Muscle layer of duodenum (tissue), 2 donors: ENCODE data around the gene GSAP.

Experiments used
- H3K27ac ChIP-seq: one replicate; pipeline ENCODE4 v1.7.0; 2013; ENCODE audit warnings: mild to moderate bottlenecking, low read length
- H3K27me3 ChIP-seq: one replicate; pipeline ENCODE4 v1.7.0; 2013; ENCODE audit warnings: low read depth, mild to moderate bottlenecking, control low read depth, low read length
- H3K36me3 ChIP-seq, 2 donors: one replicate each; pipeline ENCODE4 v1.7.0; 2013; ENCODE audit warnings: low read length in 2 of 2, control low read depth in 1 of 2, mild to moderate bottlenecking in 1 of 2; ENCODE audit not compliant: insufficient read depth in 2 of 2, control insufficient read depth in 1 of 2
- H3K4me1 ChIP-seq, 2 donors: one replicate each; pipeline ENCODE4 v1.7.0; 2013; ENCODE audit warnings: low read length in 2 of 2, mild to moderate bottlenecking in 2 of 2, control low read depth in 1 of 2, moderate library complexity in 1 of 2; ENCODE audit not compliant: insufficient read depth in 2 of 2, control insufficient read depth in 1 of 2
- H3K4me3 ChIP-seq, 2 donors: one replicate each; pipeline ENCODE4 v1.7.0; 2013; ENCODE audit warnings: low read length in 2 of 2, low read depth in 1 of 2, mild to moderate bottlenecking in 1 of 2
- H3K9me3 ChIP-seq, 2 donors: one replicate each; pipeline ENCODE4 v1.7.0; 2013; ENCODE audit warnings: low read length in 2 of 2, control low read depth in 1 of 2, mild to moderate bottlenecking in 1 of 2; ENCODE audit not compliant: control insufficient read depth in 1 of 2
- donor health status: healthy.

The GSAP gene

DNA sequence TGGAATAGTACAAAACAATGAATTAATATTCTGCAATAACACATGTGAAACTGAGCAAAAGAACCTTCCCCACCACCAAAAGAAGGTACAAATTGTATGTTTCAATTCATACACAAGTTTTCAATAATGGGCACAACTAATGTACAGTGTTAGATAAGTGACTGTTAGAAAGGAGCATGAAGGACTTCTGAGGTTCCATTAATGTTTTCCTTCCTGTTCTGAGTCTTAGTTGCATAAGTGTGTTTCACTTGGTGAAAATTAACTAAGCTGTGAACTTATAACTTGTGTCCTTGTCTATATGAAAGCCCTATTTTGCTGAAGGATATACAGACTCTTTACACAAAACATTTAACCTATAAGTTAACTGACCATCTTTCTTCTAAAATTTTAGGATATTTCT, 8.2 kb downstream of the GSAP start:
- no peaks in the 10 kb centered on the region for H3K4me1 ChIP-seq
- H3K36me3 ChIP-seq, result peaks cover 0 to 8% of the 10 kb centered on the region in 2 donors
- H3K4me3 ChIP-seq, result no peak overlapping the region
- no peak overlapping the region for H3K27ac ChIP-seq
- H3K9me3 ChIP-seq, result no peaks in the 10 kb centered on the region
- no peaks in the 10 kb centered on the region for H3K27me3 ChIP-seq

DNA sequence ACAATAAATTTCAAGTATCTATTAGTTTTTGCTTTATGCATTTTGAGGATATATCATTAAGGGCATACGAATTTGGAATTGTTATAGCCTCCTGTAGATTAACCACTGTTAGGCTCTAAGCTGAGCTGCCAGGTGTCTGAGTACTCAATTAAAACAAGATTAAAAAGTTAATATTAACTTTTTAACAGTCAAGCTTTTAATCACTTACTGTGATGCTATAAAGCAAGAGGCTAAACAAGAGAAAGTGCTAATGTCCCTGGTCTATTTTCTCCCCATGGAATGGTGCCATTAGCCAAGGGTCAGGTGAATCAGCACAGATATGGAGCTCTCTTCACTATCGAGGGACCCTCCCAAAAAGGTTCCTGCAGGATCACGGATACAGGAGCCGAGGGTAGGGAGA, 9.7 kb downstream of the GSAP start:
- Histone ChIP-seq H3K4me3 (no peak overlapping the region), H3K36me3 (peaks cover 0 to 8% of the 10 kb centered on the region in 2 donors), H3K9me3 (no peaks in the 10 kb centered on the region), H3K27ac (no peak overlapping the region), H3K4me1 (no peaks in the 10 kb centered on the region), H3K27me3 (no peaks in the 10 kb centered on the region)

DNA sequence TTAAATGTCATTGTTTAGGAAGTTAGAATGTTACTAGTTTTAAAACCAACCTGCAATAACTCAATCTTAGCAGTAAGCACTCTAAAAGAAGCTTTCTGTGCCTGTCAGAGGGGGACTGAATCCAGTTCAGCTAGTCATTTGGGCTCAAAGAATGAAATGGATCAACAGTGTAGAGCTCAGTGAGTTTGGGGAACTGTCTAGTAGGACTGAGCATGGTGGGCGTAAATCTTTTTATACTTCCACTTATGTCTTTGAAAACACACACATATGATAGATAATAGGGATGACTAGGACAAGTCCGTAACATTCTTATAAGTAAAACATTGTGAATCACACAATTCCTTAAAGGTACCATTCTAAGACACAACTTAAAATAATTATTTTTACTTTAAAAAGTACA, 11.5 kb downstream of the GSAP start:
- no peaks in the 10 kb centered on the region for H3K27me3 ChIP-seq
- no peaks in the 10 kb centered on the region for H3K9me3 ChIP-seq
- H3K36me3 ChIP-seq, result peaks cover 0 to 1% of the 10 kb centered on the region in 2 donors
- H3K27ac ChIP-seq, result no peak overlapping the region
- H3K4me3 ChIP-seq, result no peak overlapping the region
- H3K4me1 ChIP-seq, result no peaks in the 10 kb centered on the region

DNA sequence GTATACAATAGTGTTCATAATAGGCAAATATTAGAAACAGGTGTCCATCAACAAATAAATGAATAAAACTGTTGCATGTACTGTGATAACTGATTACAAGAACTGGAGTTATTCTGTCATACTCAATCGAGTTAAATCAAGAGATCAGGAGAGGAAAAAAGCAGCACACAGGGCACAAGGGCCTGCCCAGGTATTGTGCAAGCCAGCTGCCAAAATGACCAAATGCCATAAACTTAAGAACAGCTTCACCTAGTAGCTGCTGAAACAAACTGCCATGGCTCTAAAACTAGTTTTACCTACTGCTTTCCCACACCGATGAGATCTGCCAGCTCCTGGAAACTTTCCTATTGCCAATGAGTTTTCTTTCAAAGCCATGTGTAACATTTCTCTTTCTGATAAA, 12.2 kb downstream of the GSAP start:
- no peaks in the 10 kb centered on the region for H3K27me3 ChIP-seq
- H3K4me3 ChIP-seq, result no peak overlapping the region
- no peak overlapping the region for H3K27ac ChIP-seq
- no peaks in the 10 kb centered on the region for H3K4me1 ChIP-seq
- no peaks in the 10 kb centered on the region for H3K9me3 ChIP-seq
- no peaks in the 10 kb centered on the region for H3K36me3 ChIP-seq

DNA sequence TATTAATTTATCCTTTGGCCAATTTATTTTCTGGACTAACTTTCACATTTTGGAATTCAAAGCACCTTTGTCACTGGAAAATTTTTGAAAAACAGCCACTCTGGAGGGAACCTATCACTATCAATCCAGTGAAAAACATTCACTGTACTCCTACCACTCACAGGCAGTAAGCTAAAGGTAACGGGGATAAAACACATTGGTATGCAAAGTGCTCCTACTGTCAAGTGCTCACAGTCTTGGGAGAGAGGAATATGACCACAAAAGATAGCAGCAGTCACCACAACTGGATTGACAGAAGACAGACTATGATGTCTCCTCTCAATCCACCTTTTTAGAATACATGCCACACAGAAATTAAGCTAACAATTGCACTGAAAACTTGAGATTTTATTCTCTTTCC, 13.3 kb downstream of the GSAP start:
- H3K9me3 ChIP-seq, result no peaks in the 10 kb centered on the region
- H3K27me3 ChIP-seq, result no peaks in the 10 kb centered on the region
- H3K4me3 ChIP-seq, result no peak overlapping the region
- H3K27ac ChIP-seq, result no peak overlapping the region
- H3K4me1 ChIP-seq, result no peaks in the 10 kb centered on the region
- no peaks in the 10 kb centered on the region for H3K36me3 ChIP-seq

DNA sequence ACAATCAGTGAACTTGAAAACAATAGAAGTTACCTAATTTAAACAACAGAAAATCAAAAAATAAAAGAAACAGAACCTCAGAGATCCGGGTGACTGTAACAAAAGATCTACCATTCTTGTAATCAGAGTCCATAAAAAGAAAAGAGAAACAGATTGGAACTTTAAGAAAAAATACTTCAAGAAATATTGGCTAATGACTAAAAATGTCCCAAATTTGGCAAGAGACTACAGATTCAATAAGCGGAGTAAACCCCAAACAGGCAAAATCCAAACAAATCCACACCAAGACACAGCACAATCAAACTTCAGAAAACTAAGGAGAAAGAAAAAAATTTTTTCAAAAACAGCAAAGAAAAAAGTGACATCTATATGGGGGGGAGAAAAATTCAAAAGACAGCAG, 15.1 kb downstream of the GSAP start:
- Histone ChIP-seq H3K9me3 (no peaks in the 10 kb centered on the region), H3K27ac (no peak overlapping the region), H3K4me1 (no peaks in the 10 kb centered on the region), H3K27me3 (no peaks in the 10 kb centered on the region), H3K36me3 (peaks cover 0 to 4% of the 10 kb centered on the region in 2 donors), H3K4me3 (no peak overlapping the region)

- Histone ChIP-seq H3K4me1 (no peaks in the 10 kb centered on the region), H3K27me3 (no peaks in the 10 kb centered on the region), H3K9me3 (no peaks in the 10 kb centered on the region), H3K27ac (no peak overlapping the region), H3K4me3 (no peak overlapping the region), H3K36me3 (peaks cover 0 to 12% of the 10 kb centered on the region in 2 donors)
These were observed 16.3 kb downstream of the GSAP start for GRCh38 chr7:77399816-77400215.

DNA sequence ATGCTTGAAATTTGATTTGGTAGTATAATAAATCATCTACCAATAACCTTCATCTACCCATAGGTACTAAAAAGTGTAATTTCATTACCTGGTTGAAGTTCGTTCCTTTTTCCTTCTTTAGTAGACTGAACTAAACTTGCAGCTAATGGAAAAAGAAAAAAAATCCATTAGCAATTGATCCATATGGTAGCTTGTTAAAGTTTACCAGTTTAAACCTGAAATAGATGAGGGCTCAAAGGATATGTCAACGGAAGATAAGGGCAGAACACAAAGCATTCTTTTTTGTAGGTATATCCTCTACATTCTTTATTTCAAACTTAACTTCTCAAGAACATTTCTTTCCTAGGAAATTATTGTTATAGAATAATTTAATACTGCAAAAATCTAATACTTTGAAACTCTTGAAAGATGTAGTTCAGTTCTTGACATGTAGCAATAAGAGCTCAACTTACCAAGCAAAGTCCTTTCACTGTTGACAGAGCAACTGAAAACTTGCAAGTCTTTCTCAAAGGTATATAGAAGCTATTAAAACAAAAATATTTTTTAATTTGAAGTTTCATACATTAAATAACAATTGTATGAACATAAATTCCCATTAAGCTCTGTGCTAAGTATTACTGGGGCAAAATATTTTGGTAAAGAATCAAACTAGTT, 19.1 kb downstream of the GSAP start:
- H3K27ac ChIP-seq, result no peak overlapping the region
- H3K4me3 ChIP-seq, result no peak overlapping the region
- no peaks in the 10 kb centered on the region for H3K27me3 ChIP-seq
- no peaks in the 10 kb centered on the region for H3K4me1 ChIP-seq
- H3K9me3 ChIP-seq, result no peaks in the 10 kb centered on the region
- peaks cover 0 to 19% of the 10 kb centered on the region in 2 donors for H3K36me3 ChIP-seq

DNA sequence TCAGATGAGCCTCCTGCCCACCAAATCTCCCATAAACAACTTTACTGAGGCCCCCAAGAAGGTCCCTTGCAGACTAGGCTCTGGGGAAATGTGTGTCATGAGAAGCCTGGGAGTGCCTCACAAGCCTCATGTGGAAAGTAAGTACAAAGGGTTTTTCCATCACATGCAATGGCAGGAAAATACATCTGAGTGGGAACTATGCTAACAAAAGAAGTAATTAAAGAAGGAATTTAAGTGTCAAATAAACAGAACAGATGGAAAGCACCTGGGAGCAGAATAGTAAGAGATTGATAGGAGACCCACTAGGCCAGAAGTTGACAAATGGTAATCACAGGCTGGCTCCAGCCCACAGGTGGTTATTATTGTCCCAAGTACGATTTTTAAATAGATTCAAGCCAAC, 20.5 kb downstream of the GSAP start:
- Histone ChIP-seq H3K36me3 (peaks cover 0 to 19% of the 10 kb centered on the region in 2 donors), H3K4me1 (no peaks in the 10 kb centered on the region), H3K4me3 (no peak overlapping the region), H3K27me3 (no peaks in the 10 kb centered on the region), H3K9me3 (no peaks in the 10 kb centered on the region), H3K27ac (no peak overlapping the region)

DNA sequence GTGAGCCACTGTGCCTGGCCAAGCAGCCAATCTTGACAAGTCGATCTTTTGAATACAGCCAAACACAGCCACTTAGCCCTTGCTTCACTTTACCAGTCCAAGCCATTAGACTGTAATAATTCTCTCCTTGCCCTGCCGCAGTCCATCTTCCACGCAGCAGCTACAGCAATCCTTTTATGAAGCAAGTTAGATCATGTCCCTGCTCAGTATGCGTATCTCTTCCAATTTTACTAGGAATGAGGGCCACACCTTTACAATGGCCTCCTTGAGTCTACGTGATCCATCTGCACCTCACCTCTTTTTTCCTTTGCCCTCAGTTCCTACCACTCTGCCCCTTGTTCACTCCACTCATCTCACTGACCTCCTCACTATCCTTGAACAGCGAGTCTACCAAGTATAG, 22.2 kb downstream of the GSAP start:
- no peaks in the 10 kb centered on the region for H3K9me3 ChIP-seq
- H3K36me3 ChIP-seq, result peaks cover 0 to 19% of the 10 kb centered on the region in 2 donors
- H3K27ac ChIP-seq, result no peak overlapping the region
- no peaks in the 10 kb centered on the region for H3K27me3 ChIP-seq
- H3K4me1 ChIP-seq, result no peaks in the 10 kb centered on the region
- no peak overlapping the region for H3K4me3 ChIP-seq

DNA sequence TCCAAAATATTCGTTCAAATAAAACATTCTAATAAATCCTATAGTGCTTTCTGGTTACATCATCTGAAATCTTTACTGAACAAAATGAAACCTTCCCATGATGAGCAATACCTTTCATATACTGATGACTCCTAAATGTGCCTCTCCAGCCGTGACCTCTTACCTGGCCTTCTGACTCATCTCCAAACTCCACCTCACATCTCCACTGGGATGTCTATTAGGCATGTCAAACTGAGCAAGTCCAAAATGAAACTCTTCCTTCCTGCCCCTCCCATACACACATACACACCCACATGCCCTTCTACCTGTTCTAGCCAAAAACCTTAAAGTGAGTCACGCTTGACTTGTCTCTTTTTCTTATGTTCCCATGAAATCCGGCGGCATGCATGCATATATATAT, 22.9 kb downstream of the GSAP start:
- Histone ChIP-seq H3K4me3 (no peak overlapping the region), H3K9me3 (no peaks in the 10 kb centered on the region), H3K27ac (no peak overlapping the region), H3K36me3 (peaks cover 0 to 19% of the 10 kb centered on the region in 2 donors), H3K27me3 (no peaks in the 10 kb centered on the region), H3K4me1 (no peaks in the 10 kb centered on the region)

- no peak overlapping the region for H3K27ac ChIP-seq
- H3K4me3 ChIP-seq, result no peak overlapping the region
- H3K9me3 ChIP-seq, result no peaks in the 10 kb centered on the region
- H3K27me3 ChIP-seq, result no peaks in the 10 kb centered on the region
- H3K36me3 ChIP-seq, result peaks cover 0 to 26% of the 10 kb centered on the region in 2 donors
- H3K4me1 ChIP-seq, result no peaks in the 10 kb centered on the region
These were observed 24.9 kb downstream of the GSAP start for GRCh38 chr7:77391230-77391629.
